Activated T-cell treated with anti-CD3 and anti-CD28 coated beads, Interleukin-2, amount 50 U/mL, for 4 hours (primary cell): ENCODE measurements around the gene TANK. TPM values are rescaled to one million over a fixed set of nuclear protein-coding genes. Genes with fewer than 3 reads are reported as not detected.
"Not testable (repeated sequence)": the region's sequence is repeated elsewhere in the genome, so short reads cannot be mapped to it uniquely, and the experiment has no call there.

Experiments used
- ATAC-seq, 2 donors: fragments of 200-7000 bp; cut with Tn5 transposase; one replicate each; pipeline ENCODE4 v1.10.0; 2021
- DNase-seq: peaks from one replicate; pipeline ENCODE4 v3.0.0-alpha.2; 2020
- H3K27me3 Mint-ChIP-seq: one replicate; pipeline ENCODE4 v1.8.0; 2021; ENCODE audit warnings: low read depth, mixed read lengths
- H3K36me3 Mint-ChIP-seq: one replicate; pipeline ENCODE4 v1.8.0; 2022; ENCODE audit warnings: mixed read lengths; ENCODE audit not compliant: insufficient read depth
- H3K4me1 Mint-ChIP-seq: one replicate; pipeline ENCODE4 v1.8.0; 2021; ENCODE audit warnings: low read depth, mixed read lengths
- H3K4me3 Mint-ChIP-seq: one replicate; pipeline ENCODE4 v1.8.0; 2021; ENCODE audit warnings: mild to moderate bottlenecking, moderate library complexity, mixed read lengths
- H3K9me3 Mint-ChIP-seq: one replicate; pipeline ENCODE4 v1.8.0; 2021; ENCODE audit warnings: mixed read lengths
- total RNA-seq, 3 donors: library from RNA; stranded (reverse); gene quantifications; one replicate each; pipeline ENCODE4 v1.2.1, GENCODE V29; 2021

TANK gene
- total RNA-seq, 3 donors from 2014 or later: 42.7 to 61.2 (median 61.1) TPM

DNA sequence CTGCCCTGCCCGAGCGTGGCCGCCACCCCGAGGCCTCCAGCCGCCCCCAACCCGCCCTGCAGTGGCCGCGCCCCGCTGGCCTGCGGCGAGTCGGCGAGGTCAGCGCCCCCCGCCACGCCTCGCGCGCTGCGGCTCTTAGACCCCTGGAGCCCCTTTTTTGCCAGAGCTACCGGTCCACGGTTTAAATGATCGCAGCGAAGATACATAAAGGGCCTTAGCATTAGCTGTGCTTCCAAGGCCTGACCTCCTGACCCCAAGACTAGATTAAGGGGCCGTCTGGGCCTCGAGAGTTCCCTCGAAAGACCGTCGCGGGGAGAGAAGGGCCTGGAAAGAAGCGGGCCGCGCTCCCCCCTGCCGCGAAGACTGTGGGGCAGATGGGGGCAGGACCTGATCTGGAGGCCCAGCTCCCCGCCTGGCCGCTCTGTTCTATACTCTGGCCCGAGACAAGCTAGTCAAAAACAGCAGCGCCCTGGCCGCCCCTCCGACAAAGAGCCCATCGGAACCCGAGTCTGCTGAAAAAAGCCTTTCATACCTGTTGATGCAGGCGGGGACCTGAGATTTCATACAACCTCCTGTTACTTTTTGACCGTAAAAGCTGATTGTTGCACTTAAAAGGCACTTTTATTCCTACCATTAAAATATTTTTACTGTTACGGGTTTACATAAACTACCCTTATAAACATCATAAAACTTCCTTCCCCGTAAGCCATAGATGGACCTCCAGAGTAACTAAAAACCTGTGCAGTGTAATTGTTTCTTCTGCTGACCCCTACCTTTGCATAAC lies 79.3 kb downstream of the TANK start:
- no peak for ATAC-seq
- Mint-ChIP-seq H3K9me3 (no peaks in the 10 kb centered on the region), H3K4me3 (peak overlapping the region; percentile 74), H3K27me3 (no peaks in the 10 kb centered on the region), H3K4me1 (peaks cover 54% of the 10 kb centered on the region), H3K36me3 (peaks cover 5% of the 10 kb centered on the region)
- DNase-seq: no peak

GRCh38 chr2:161241894-161242293 lies 81.7 kb downstream of the TANK start:
- Mint-ChIP-seq H3K9me3 (no peaks in the 10 kb centered on the region), H3K36me3 (no peaks in the 10 kb centered on the region), H3K4me3 (no peak overlapping the region), H3K4me1 (peaks cover 63% of the 10 kb centered on the region), H3K27me3 (no peaks in the 10 kb centered on the region)
- DNase-seq: no peak
- no peak for ATAC-seq

DNA sequence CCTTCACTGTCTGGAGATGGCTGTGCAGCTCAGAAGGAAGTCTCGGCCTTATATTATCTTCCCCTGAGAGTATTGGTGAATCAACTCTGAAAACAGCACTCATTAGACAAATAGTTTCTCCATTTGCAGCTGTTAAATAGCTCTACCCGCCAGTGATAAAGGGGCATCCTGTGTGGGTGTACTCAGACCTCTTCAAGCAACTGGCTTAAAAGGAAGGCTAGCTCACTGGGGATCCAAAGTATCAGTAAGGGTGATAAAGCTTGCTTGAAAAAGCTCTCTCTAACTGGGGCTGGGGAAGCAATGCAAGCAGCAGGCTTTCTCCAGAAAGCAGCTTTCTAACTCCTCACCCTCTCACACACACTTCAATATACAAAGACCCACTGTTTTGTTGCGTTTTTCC lies 83.1 kb downstream of the TANK start:
- Mint-ChIP-seq H3K36me3 (no peaks in the 10 kb centered on the region), H3K4me1 (peaks cover 61% of the 10 kb centered on the region), H3K4me3 (peak overlapping the region; percentile 86), H3K9me3 (no peaks in the 10 kb centered on the region), H3K27me3 (no peaks in the 10 kb centered on the region)
- DNase-seq (no peak), ATAC-seq (no peak)

DNA sequence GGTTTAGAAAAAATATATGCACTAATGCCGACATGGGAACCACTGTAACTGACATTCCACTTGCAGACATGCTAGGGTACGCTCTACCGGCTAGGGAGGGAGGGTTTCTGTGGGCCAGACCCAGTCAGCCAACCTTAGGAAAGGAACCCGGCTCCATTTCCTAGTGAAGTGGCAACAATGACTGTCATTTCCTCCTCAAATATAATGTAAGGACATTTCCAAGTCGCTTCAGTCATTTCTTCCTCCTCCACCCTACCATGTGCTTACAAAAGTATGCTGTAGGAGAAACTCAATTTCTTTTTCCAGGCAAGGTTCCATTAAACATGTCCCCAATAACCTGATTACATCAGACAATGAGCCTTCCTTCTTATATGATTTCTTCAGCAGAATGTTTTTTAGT lies 83.7 kb downstream of the TANK start:
- H3K9me3 Mint-ChIP-seq: no peaks in the 10 kb centered on the region
- peak overlapping the region; percentile 86 for H3K4me3 Mint-ChIP-seq
- H3K36me3 Mint-ChIP-seq: no peaks in the 10 kb centered on the region
- ATAC-seq (no peak), DNase-seq (no peak)
- H3K4me1 Mint-ChIP-seq: peaks cover 59% of the 10 kb centered on the region
- no peaks in the 10 kb centered on the region for H3K27me3 Mint-ChIP-seq

DNA sequence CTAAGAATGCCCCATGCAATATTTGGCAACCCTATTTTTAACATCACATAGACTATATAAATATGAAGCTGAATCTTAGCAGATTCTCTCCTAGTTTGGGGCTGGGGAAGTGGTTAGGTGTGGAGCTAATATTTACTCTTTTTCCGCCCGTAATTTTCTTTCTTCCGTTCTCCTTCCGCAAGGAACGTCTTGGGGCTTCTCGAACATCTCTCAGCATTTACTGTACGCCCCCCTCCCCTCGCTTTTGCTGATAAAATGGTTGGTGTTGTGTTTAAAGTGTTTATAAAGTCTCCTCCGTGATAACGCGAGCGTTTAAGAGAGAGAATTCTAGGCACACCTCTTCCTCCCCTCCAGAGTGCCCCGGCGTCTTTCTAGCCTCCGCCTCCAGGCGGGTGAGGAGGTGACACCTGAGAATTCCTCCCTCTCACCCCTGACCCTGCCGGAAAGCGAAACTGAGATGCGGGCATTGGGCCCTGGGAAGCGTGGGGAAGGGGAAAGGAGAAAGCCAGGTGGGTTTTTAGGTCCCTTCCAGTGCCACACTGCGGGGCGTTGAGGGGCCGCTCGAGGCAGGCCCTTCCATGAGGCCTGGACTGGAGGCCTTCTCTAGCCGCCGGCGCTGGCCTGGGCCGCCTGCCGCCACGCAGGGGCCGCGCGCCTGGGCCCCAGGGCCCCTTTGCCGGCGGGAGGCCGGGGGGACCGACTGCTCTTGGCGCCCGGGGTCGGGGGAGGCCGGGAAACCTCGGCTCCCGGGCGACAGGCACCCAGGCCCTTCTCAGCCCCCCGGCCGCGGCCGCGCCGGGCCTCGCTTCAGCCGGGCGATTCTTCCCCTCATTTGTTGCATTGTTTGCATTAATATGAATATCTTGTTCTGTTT lies 84.4 kb downstream of the TANK start:
- H3K27me3 Mint-ChIP-seq, H3K36me3 Mint-ChIP-seq, H3K9me3 Mint-ChIP-seq: not testable (repeated sequence)
- DNase-seq (peak; percentile 65), ATAC-seq (peak; percentile 93 to 94)
- H3K4me3 Mint-ChIP-seq: peak overlapping the region; percentile 90
- H3K4me1 Mint-ChIP-seq: peaks cover 60% of the 10 kb centered on the region

DNA sequence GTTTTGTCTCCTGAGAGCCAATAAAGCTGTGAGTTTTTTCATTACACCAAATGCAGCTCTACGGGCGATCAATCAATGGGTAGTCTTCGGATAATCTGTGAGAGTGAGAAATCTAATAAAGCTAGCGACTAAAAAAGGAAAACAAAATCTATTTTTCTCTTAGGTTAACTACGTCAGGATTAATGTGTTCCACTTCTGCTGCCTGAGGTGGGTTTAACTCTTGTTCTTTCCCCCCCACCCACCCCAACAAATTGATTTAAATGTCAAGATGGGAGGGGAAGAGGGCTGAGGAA lies 85.0 kb downstream of the TANK start:
- Mint-ChIP-seq H3K36me3 (no peaks in the 10 kb centered on the region), H3K9me3 (no peaks in the 10 kb centered on the region), H3K4me3 (peak overlapping the region; percentile 90), H3K27me3 (no peaks in the 10 kb centered on the region), H3K4me1 (peaks cover 57% of the 10 kb centered on the region)
- ATAC-seq (no peak), DNase-seq (no peak)

DNA sequence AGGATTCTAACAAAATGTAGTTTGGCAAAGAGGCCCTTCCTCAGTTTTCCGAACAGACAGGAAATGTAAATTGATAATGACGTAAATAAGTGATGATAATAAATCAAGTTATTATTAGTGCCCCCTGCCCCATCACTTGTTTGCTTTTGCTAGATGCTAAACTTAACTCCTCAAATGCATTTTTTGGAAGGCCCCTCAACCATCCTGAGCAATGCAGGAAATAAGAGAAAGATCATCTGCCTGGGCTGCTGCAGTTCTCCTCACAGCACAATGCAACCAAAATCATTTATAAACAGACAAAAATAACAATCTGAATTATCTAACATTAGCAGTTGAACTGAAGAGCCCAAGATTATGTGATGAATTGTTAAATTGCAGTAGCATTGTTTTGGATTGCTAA lies 85.4 kb downstream of the TANK start:
- Mint-ChIP-seq H3K9me3 (no peaks in the 10 kb centered on the region), H3K27me3 (no peaks in the 10 kb centered on the region), H3K36me3 (no peaks in the 10 kb centered on the region), H3K4me3 (peak overlapping the region; percentile 90), H3K4me1 (peaks cover 56% of the 10 kb centered on the region)
- DNase-seq (no peak), ATAC-seq (no peak)

GRCh38 chr2:161246281-161246680 lies 86.1 kb downstream of the TANK start:
- peaks cover 52% of the 10 kb centered on the region for H3K4me1 Mint-ChIP-seq
- ATAC-seq (no peak), DNase-seq (no peak)

GRCh38 chr2:161250864-161251436 lies 90.7 kb downstream of the TANK start:
- DNase-seq (no peak), ATAC-seq (no peak)
- Mint-ChIP-seq H3K4me3 (no peak overlapping the region), H3K27me3 (no peaks in the 10 kb centered on the region), H3K4me1 (peaks cover 14% of the 10 kb centered on the region), H3K36me3 (no peaks in the 10 kb centered on the region), H3K9me3 (no peaks in the 10 kb centered on the region)

More at GRCh38 chr2:161246281-161246680, 86.1 kb downstream of the TANK start:
- Mint-ChIP-seq H3K9me3 (no peaks in the 10 kb centered on the region), H3K27me3 (no peaks in the 10 kb centered on the region), H3K4me3 (peak overlapping the region; percentile 90), H3K36me3 (no peaks in the 10 kb centered on the region)

DNA sequence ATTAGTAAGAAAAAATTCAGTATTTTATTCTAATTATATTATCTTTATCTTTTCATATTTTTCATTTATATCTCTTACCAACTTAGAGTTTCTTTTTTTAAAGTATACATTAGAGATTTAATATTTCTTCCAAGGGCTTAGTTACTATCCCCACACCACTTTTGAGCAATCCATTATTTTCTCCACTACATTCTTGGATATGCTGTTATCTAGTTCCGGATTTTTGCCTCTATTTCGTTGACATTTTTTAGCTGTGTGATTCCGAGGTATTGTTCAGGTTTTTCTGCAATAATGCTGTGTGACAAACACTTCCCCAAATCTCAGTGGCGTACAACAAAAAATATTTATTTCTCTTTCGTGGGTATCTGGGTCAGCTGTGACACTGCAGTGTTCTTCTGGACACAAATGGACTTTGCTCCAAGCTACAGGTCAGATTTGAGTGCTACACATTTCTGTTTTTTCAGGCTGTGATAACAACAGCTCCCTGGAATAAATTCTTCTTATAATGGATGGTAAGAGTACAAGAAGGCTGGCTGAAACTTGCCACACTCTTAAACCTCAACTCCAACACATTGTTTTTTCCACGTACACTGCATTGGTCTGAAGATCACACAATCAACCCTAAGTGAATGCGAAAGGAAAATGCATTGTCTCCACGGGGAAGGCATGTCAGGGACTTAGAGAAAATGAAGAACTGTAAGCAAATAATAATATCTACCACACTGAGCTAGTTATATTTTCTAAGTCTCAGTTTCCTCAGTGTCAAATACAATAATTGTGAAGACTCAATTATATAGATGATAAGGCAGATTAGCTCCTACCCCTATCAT lies 97.1 kb downstream of the TANK start:
- no peaks in the 10 kb centered on the region for H3K27me3 Mint-ChIP-seq
- H3K9me3 Mint-ChIP-seq: no peaks in the 10 kb centered on the region
- no peak for DNase-seq
- H3K36me3 Mint-ChIP-seq: no peaks in the 10 kb centered on the region
- no peak overlapping the region for H3K4me3 Mint-ChIP-seq
- ATAC-seq: no peak
- H3K4me1 Mint-ChIP-seq: no peaks in the 10 kb centered on the region

DNA sequence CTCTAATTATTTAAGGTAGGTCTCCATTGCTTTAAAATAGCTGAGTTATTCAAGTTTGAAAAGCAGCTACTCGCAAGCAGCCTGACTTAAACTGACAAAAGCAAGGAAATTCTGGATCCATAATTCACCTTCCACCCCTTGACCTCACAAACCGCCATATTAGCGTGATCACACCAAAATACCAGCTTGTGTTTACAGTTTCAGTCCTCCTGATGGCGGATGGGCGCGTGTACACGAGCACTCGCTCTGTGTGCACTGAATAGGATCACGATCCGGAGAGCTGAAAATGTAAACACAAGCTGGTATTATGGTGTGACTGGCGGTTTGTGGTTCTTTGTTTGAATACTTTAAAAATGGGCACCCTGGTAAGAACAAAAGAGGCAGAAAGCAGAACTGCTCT lies 105.6 kb downstream of the TANK start:
- Mint-ChIP-seq H3K4me3 (no peak overlapping the region), H3K4me1 (no peaks in the 10 kb centered on the region), H3K9me3 (no peaks in the 10 kb centered on the region), H3K36me3 (no peaks in the 10 kb centered on the region), H3K27me3 (no peaks in the 10 kb centered on the region)
- DNase-seq (no peak), ATAC-seq (no peak)

DNA sequence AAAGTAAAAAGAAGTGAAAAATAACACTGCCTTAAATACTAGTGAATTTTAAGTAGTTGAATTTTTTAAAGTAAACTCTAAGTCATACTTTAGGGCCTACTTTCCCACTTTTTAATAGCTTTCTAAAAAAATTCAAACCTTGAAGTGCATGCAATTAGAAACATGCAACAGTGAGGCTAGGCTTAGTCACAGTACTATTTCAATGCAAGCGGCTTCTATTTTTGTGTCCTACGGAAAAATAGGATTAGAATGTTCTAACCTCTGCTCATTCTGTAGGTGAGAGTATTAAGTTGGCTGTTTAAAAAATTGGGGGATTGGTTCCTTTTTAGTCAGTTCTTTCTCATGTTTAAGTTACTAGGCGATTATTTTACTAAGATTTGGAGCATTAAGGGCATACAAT lies 108.9 kb downstream of the TANK start:
- ATAC-seq (no peak), DNase-seq (no peak)
- no peaks in the 10 kb centered on the region for H3K36me3 Mint-ChIP-seq
- no peaks in the 10 kb centered on the region for H3K9me3 Mint-ChIP-seq
- H3K4me1 Mint-ChIP-seq: peaks cover 1% of the 10 kb centered on the region
- H3K27me3 Mint-ChIP-seq: no peaks in the 10 kb centered on the region
- H3K4me3 Mint-ChIP-seq: no peak overlapping the region

GRCh38 chr2:161273038-161273760 lies 113.0 kb downstream of the TANK start:
- peaks cover 2% of the 10 kb centered on the region for H3K27me3 Mint-ChIP-seq
- H3K4me1 Mint-ChIP-seq: peaks cover 1% of the 10 kb centered on the region
- DNase-seq: no peak
- no peak overlapping the region for H3K4me3 Mint-ChIP-seq
- H3K36me3 Mint-ChIP-seq: no peaks in the 10 kb centered on the region
- H3K9me3 Mint-ChIP-seq: no peaks in the 10 kb centered on the region
- ATAC-seq: peak in 1 of 2 donors; percentile 70
